ENCODE measurements around the gene TRAPPC3L.

- no peak for TF ChIP-seq CTCF (IDR thresholded peaks at IDR 0.05)
- no peak for TF ChIP-seq ZFX (IDR thresholded peaks at IDR 0.05; ENCODE audit: borderline replicate concordance)
These were observed 93.0 kb downstream of the TRAPPC3L start for GRCh38 chr6:116452531-116452930.
